OCI-LY7 (cell line): ENCODE measurements around the gene TMEM115.

Experiments used
- CTCF ChIP-seq: fragments of 200-600 bp; sonication (generic); conservative IDR thresholded peaks from 2 replicates; pipeline ENCODE4 v1.5.1; 2014; ENCODE audit warnings: mild to moderate bottlenecking, antibody characterized with exemption, low read length, moderate library complexity, mixed read lengths
- EZH2phosphoT487 ChIP-seq: fragments of 200-600 bp; sonication (generic); IDR thresholded peaks from 2 replicates; pipeline ENCODE4 v1.6.1; 2018; ENCODE audit warnings: low read depth, borderline replicate concordance, mild to moderate bottlenecking, mixed run types, antibody characterized with exemption, low read length, moderate library complexity, mixed read lengths

- no peak for TF ChIP-seq CTCF
- no peak for TF ChIP-seq EZH2phosphoT487
Observed at GRCh38 chr3:50340147-50340447, 19.2 kb downstream of the TMEM115 start.
